ENCODE measurements around the gene ANKRD33. TPM values are rescaled to one million over a fixed set of nuclear protein-coding genes. Genes with fewer than 3 reads are reported as not detected.
A peak's percentile ranks its signal among the peaks of the same experiment; 100 is the strongest.

ANKRD33 gene
- total RNA-seq, 1 donor from 2014 or later: not detected

GRCh38 chr12:51860986-51861385 is 26.9 kb upstream of the ANKRD33 start:
- DNase-seq: no peak

- DNase-seq: no peak
These were observed 25.0 kb upstream of the ANKRD33 start for GRCh38 chr12:51862947-51863346.

DNA sequence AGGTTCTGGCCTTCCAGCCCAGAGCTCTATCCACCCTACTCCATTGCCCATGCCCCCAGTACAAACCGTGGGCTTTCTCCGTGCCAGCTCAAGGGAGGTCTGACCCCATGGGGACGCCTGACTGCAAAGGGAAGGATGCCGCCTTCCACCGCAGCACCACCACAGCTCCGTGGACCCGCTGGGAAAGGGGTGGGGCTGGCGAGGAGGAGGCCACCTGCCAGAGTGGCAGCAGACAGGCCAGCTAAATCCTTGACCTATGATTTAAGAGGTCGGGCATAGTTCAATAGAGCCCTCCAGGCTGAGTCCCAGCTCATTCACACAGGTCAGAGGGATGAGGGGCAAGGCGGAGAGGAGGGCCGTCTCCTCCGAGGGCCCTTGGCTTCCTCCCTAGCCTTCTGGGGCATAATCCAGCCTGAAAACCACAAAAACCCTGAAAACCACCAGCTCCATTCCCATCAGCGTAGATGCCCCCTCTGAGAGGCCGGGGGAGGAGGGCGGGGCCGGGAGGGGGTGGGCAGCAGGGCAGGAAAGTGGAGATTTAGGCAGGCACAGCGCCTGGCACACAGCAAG is 24.5 kb upstream of the ANKRD33 start:
- no peak for DNase-seq

DNA sequence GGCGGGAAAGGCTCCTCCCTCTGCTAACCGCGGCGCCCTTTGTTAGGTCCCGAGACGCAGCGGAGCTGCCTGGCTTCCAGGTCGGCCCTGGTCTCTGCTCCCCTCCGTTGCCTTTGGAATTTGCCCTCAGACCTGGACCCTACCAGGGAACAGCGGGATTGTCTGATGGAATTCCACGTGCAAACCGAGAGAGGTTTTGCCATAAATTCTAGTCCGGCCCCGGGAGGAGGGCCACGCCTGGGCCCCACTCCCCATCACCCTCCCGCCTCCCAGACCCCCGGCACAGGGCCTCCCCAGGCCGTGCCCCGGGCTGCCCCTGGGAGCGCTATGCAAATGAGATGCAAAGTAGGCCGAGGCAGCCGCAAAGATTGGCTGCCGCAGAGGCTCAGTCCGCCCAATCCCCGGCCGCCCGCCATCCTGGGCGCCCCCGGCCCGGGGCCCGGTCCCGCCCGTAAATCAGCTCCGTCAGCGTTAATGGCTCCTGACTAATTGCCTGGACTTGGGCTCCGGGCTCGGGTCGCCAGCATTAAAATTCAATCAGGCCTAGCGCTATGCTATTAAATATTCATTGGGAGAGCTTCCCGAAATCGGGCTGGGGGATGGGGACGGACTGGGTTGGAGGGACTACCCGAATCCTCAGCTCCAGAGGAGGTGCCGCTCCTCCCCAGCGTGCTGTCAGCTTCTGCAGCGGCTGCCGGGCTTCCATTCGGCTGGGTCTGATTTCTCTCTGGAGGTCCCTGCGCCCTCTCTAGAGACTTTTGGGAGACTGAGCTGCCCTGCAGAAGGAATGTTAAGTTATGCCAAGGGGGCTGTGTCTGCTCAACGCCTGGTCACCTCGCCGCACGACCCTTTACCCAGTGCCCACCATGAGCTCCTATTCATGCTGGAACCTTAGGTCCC is 23.7 kb upstream of the ANKRD33 start:
- DNase-seq: peak; percentile 70

GRCh38 chr12:51864833-51865670 is 22.9 kb upstream of the ANKRD33 start:
- DNase-seq: peak; percentile 58

DNA sequence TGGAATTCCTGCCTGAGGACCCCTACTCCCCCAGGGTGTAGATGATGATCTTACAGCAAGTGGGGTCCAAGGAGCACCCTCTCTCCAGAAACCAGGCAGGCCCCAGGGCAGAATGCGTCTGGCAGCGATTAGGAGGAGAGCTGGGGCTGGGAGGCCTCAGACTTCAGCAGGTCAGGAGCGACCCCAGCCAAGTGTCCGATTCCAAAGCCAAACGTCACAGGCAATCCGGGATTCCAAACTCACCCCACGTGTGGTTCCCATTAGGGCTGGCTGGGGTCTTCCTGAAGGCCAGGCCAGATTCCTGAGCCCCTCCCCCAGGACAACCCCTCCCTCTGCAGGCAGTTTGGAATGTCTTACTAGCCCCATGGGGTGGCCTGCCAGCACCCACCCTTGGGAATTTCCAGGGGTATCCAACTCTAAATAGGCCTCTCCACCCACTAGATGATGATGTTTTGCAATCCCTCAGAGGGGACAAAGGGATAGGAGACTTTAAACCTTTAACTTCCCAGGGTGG is 22.1 kb upstream of the ANKRD33 start:
- DNase-seq: no peak

- no peak for DNase-seq
These were observed 21.6 kb upstream of the ANKRD33 start for GRCh38 chr12:51866324-51866723.

DNA sequence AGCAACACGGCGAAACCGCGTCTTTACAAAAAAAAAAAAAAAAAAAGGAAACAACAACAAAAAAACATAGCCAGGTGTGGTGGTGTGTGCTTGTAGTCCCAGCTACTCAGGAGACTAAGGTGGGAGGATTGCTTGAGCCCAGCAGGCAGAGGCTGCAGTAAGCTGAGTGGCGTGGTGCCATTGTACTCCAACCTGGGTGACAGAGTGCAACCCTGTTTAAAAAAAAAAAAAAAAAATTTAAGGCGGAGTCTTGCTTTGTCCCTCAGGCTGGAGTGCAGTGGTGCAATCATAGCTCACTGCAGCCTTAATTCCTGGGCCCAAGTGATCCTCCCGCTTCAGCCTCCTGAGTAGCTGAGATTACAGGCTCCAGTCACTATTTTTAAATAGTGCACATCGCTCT is 21.1 kb upstream of the ANKRD33 start:
- no peak for DNase-seq

- no peak for DNase-seq
These were observed 20.5 kb upstream of the ANKRD33 start for GRCh38 chr12:51867371-51867770.

DNA sequence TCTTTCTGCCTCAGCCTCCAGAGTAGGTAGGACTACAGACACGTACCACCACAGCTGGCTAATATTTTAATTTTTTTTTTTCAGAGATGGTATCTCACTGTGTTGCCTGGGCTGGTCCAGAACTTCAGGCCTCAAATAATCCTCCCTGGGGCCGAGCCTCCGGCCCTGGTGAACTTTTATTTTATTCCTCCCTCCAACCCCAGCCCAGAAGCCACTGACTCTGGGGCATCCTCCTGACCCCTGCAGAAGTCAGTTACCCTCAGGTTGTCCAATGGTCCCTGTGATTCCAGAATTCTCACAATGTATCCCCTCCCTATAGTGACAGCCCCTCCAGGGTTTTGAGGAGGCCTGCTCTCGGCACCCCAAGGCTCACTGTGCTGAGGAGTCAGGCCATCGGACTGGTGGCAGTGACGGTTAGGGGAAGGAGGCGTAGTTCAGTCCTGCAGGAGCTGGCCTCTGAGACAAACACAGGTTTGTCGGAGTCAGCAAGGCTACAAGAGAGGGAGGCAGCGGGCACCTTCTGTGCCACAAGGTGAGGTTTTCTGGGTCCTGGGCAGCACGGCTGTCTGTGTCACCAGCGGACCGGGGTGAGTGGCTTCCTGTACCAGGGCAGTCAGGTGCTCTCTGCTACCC is 20.0 kb upstream of the ANKRD33 start:
- no peak for DNase-seq

DNA sequence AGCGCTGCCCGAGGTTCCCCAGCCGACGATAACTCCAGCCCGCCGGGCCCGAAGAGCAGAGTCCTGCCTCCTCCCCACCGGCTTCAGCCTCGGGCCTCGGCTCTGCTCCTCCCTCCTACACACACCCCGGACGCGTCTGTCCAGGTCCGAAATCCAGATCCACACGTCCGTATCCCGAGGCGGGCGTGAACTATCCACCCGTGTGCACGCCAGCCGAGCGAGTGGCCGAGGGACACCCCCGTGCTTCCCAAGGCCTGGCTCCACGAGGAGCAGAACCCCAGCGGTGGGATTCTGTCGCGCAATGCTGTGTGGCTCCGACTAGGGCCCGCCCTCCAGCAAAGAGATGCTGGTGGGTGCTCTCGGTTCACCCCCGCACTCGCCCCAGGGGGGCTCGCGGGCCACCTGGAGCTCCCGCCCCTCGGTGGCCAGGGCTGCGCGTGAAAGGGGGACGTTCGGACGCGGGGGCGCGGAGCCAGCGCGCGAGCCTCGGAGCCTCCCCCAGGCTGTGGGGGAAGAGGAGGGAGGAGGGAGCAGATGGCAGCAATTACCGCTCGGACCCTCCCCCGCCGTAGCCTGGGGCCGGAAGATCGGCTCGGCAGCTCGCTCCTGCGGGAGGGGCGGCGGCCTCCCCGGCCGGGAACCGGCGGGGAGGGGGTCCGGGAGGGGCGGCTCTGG is 18.9 kb upstream of the ANKRD33 start:
- DNase-seq: peak; percentile 65

GRCh38 chr12:51869496-51869865 is 18.4 kb upstream of the ANKRD33 start:
- DNase-seq: no peak

DNA sequence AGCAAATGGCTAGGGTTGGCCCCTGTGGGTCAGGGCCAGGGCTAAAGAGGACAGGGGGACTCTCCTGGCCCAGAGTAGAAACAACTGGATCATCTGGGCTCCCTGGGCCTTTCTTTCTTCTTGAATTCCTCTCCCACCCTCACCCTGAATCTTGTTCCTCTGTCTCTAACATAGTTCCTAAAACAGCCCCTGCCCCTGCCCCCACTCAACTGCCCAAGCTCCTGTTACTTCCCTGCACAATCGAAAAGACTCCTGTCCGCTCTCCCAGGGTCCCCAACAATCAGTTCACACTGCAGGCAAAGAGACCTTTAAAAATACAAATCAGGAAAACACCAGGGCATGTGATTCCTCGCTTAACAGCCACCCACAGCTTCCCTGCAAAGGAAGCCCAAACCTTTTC is 18.0 kb upstream of the ANKRD33 start:
- DNase-seq: no peak

DNA sequence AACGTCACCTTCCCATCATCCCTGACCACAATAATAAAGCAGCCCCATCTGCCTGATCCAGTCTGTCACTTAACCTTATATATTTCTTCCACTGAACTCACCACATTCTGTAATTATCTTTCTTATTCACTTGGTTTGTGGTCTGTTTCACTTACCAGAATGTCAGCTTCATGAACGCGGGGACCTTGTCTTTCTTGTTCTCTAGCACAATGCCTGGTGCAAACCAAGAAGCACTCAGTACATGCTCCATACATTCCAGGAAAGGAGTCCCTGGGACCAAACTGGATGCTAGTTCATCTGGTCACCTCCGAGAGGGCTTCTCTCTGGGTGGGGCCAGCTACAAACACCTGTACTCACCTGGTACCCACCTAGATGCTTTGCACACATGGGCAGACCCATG is 17.4 kb upstream of the ANKRD33 start:
- DNase-seq: no peak

DNA sequence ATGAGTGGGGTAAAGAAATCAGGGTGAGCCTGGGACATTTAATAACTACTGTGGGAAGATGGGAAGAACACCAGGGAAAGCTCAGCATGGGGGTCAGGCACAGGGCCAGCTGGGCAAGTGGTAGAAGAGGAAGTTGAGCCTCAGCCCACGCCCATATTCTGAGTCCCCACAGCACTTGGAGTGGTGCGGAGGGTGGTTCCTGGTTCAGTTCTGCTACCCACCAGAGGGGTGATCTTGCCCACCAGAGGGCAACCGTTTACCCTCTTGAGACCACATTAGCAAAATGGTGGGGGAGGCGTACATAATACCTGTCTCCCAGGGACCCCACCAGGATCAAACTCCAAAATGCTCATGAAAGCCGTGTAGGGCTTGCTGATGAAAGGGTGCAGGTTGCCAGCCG is 16.8 kb upstream of the ANKRD33 start:
- DNase-seq: no peak

GRCh38 chr12:51871918-51872688 is 15.8 kb upstream of the ANKRD33 start:
- no peak for DNase-seq

- DNase-seq: no peak
These were observed 15.3 kb upstream of the ANKRD33 start for GRCh38 chr12:51872689-51872981.

GRCh38 chr12:51873251-51873994 is 14.5 kb upstream of the ANKRD33 start:
- DNase-seq: no peak

GRCh38 chr12:51874000-51874399 is 13.9 kb upstream of the ANKRD33 start:
- DNase-seq: peak; percentile 33

GRCh38 chr12:51874486-51874885 is 13.4 kb upstream of the ANKRD33 start:
- DNase-seq: no peak
